Right atrium auricular region (tissue), 2 donors: Measurements from ENCODE around the gene DCDC2. TPM values are rescaled to one million over a fixed set of nuclear protein-coding genes. Genes with fewer than 3 reads are reported as not detected.

ENCODE experiments used
- DNase-seq: peaks from one replicate; pipeline ENCODE4 v3.0.0-alpha.2; 2019; ENCODE audit warnings: low spot score
- H3K27ac ChIP-seq, 2 donors: fragments of 200-600 bp; sonication (generic); 1 replicate in 1 of 2; 2 replicates in 1 of 2; pipeline ENCODE4 v1.5.1; 2016 to 2019
- H3K27me3 ChIP-seq, 2 donors: fragments of 200-600 bp; sonication (generic); one replicate each; pipeline versions ENCODE4 v1.5.1 to v1.6.0; 2017 to 2019
- H3K36me3 ChIP-seq: fragments of 200-600 bp; sonication (generic); one replicate; pipeline ENCODE4 v1.5.1; 2016
- H3K4me1 ChIP-seq, 2 donors: fragments of 200-600 bp; sonication (generic); one replicate each; pipeline versions ENCODE4 v1.5.1 to v1.6.0; 2017 to 2019
- H3K4me3 ChIP-seq, 2 donors: fragments of 200-600 bp; sonication (generic); 1 replicate in 1 of 2; 2 replicates in 1 of 2; pipeline ENCODE4 v1.5.1; 2017 to 2019; ENCODE audit warnings: mild to moderate bottlenecking in 1 of 2, moderate library complexity in 1 of 2
- H3K9me3 ChIP-seq, 2 donors: fragments of 200-600 bp; sonication (generic); one replicate each; pipeline ENCODE4 v1.5.1; 2019
- CTCF ChIP-seq, 2 donors: fragments of 200-600 bp; sonication (generic); IDR thresholded peaks; one replicate each; pipeline ENCODE4 v1.5.1; 2019; ENCODE audit warnings: antibody characterized with exemption in 2 of 2
- total RNA-seq, 2 donors: library from RNA; depleted of rRNA; stranded (reverse); fragments of >200 nt; gene quantifications; one replicate each; pipeline ENCODE4 v1.1.0, GENCODE V29; 2016

DCDC2 gene
- total RNA-seq, 2 donors from 2014 or later: not detected

DNA sequence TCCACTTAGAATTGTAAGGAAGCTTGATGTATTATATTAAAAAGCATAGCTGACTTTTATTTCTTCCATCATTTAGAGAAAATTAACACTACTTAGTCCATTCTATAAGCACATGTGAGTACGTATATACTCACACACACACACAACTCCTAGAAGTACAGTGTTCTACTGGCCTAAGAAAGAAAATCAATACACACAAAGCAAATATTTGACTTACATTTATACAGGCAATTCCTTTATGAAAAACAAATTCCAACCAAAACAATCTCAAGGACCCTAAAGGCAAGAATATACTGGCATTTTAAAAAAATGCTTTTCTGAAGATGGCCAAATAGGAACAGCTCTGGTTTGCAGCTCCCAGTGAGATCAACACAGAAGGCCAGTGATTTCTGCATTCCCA lies 160.0 kb downstream of the DCDC2 start:
- no peak for TF ChIP-seq CTCF (IDR thresholded peaks at IDR 0.05)
- H3K4me1 ChIP-seq: no peaks in the 10 kb centered on the region
- H3K36me3 ChIP-seq: no peaks in the 10 kb centered on the region
- no peak overlapping the region for H3K4me3 ChIP-seq
- DNase-seq: no peak
- H3K27ac ChIP-seq: no peak overlapping the region
- peaks cover 0 to 6% of the 10 kb centered on the region in 2 donors for H3K9me3 ChIP-seq
- H3K27me3 ChIP-seq: no peaks in the 10 kb centered on the region

DNA sequence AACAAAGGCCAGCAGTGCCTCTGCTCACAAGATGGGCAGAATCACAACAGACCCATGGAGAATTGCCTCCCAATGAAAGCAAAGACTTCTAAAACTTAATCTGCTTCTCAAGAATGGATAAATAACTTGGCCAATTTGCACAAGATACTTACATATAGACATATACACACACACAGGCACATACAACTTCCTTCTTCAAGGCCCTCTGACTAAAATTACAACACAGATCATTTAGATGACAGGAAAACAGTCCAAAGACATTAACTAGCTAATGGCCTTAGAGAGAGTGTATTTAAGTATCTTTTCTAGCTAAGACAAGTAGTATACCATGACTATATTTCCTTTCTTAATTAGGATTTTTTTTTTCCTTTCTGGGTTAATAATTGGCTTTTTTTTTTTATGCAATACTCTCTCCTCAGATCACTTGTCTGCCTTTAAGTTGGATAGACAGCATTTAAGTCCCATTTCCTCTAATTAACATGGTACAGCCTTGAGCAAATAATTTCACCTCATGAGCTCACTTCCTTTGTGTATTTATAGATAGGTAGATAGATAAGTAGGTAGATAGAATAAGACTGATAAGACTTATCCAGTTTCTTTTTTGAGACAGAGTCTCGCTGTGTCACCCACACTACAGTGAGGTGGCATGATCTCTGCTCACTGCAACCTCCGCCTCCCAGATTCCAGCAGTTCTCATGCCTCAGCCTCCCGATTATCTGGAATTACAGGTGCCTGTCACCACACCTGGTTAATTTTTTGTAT lies 161.8 kb downstream of the DCDC2 start:
- Histone ChIP-seq H3K36me3 (no peaks in the 10 kb centered on the region), H3K27ac (no peak overlapping the region), H3K4me1 (no peaks in the 10 kb centered on the region), H3K9me3 (peaks cover 0 to 6% of the 10 kb centered on the region in 2 donors), H3K27me3 (no peaks in the 10 kb centered on the region), H3K4me3 (no peak overlapping the region)
- TF ChIP-seq CTCF (IDR thresholded peaks at IDR 0.05): no peak
- no peak for DNase-seq

GRCh38 chr6:24194978-24195700 lies 162.7 kb downstream of the DCDC2 start:
- H3K4me3 ChIP-seq: no peak overlapping the region
- no peaks in the 10 kb centered on the region for H3K27me3 ChIP-seq
- H3K36me3 ChIP-seq: no peaks in the 10 kb centered on the region
- no peak overlapping the region for H3K27ac ChIP-seq
- no peaks in the 10 kb centered on the region for H3K4me1 ChIP-seq
- no peak for TF ChIP-seq CTCF (IDR thresholded peaks at IDR 0.05)
- H3K9me3 ChIP-seq: peaks cover 0 to 1% of the 10 kb centered on the region in 2 donors
- DNase-seq: no peak

- no peak for TF ChIP-seq CTCF (IDR thresholded peaks at IDR 0.05)
- H3K36me3 ChIP-seq: no peaks in the 10 kb centered on the region
- no peaks in the 10 kb centered on the region for H3K27me3 ChIP-seq
- no peaks in the 10 kb centered on the region for H3K4me1 ChIP-seq
- no peak overlapping the region for H3K27ac ChIP-seq
- no peak for DNase-seq
- H3K4me3 ChIP-seq: no peak overlapping the region
- no peaks in the 10 kb centered on the region for H3K9me3 ChIP-seq
Observed at GRCh38 chr6:24193364-24193763, 164.5 kb downstream of the DCDC2 start.

- Histone ChIP-seq H3K27me3 (no peaks in the 10 kb centered on the region), H3K27ac (no peak overlapping the region), H3K9me3 (no peaks in the 10 kb centered on the region), H3K4me1 (no peaks in the 10 kb centered on the region), H3K36me3 (no peaks in the 10 kb centered on the region), H3K4me3 (no peak overlapping the region)
- TF ChIP-seq CTCF (IDR thresholded peaks at IDR 0.05): no peak
- DNase-seq: no peak
Observed at GRCh38 chr6:24191346-24191745, 166.5 kb downstream of the DCDC2 start.
